Measurements from ENCODE around the gene NRXN2.

- no peak for TF ChIP-seq POLR2A (IDR thresholded peaks at IDR 0.05)
- no peak for TF ChIP-seq CTCF (IDR thresholded peaks at IDR 0.05)
Observed at GRCh38 chr11:64663656-64664055, 59.3 kb downstream of the NRXN2 start.
